SK-N-SH (cell line): ENCODE results near the gene EBF3. TPM values are rescaled to one million over a fixed set of nuclear protein-coding genes. Genes with fewer than 3 reads are reported as not detected.

Experiments
- CTCF ChIA-PET: fragments of 300-600, 350-600 bp; formaldehyde crosslinking; extraction: SDS; loops from one replicate; lab custom pipeline; 2021; lab: Yijun Ruan, JAX
- POLR2A ChIA-PET: fragments of 350-600 bp; sonication (Branson Sonifier 250); formaldehyde crosslinking; extraction: SDS; loops from one replicate; lab custom pipeline; 2020; ENCODE audit warnings: antibody characterized with exemption, inconsistent platforms; lab: Yijun Ruan, JAX
- DNase-seq: peaks from one replicate; pipeline ENCODE4 v3.0.0; 2012
- H2AFZ ChIP-seq: fragments of 200-600 bp; sonication (generic); 2 replicates; pipeline ENCODE4 v1.8.1; 2016; ENCODE audit warnings: antibody characterized with exemption, mild to moderate bottlenecking, low read depth
- H3F3A ChIP-seq: fragments of 200-600 bp; sonication (generic); replicated peaks from 2 replicates; pipeline ENCODE3; 2016; ENCODE audit warnings: antibody characterized with exemption, mild to moderate bottlenecking; ENCODE audit not compliant: insufficient read depth
- H3K27ac ChIP-seq, 2 experiments: fragments of 200-500 bp in 1 of 2; fragments of 200-600 bp in 1 of 2; sonication (Bioruptor generic) in 1 of 2; sonication (generic), shearing (Covaris generic) in 1 of 2; 2 replicates each; pipeline versions ENCODE4 v1.5.1 to v1.6.1; 2014 to 2016; ENCODE audit warnings: low read depth in 2 of 2, inconsistent platforms in 1 of 2, low read length in 1 of 2, mild to moderate bottlenecking in 1 of 2, mixed read lengths in 1 of 2
- H3K27me3 ChIP-seq: fragments of 200-600 bp; sonication (generic), shearing (Covaris generic); 2 replicates; pipeline ENCODE4 v1.6.1; 2016; ENCODE audit warnings: mixed run types; ENCODE audit not compliant: insufficient read depth
- H3K36me3 ChIP-seq, 2 experiments: fragments of 200-500 bp in 1 of 2; fragments of 200-600 bp in 1 of 2; sonication (Bioruptor generic) in 1 of 2; sonication (generic) in 1 of 2; replicated peaks in 1 of 2; 2 replicates each; pipeline versions ENCODE3 to v1.5.1; 2014 to 2016; ENCODE audit warnings: low read length in 1 of 2, mild to moderate bottlenecking in 1 of 2; ENCODE audit not compliant: insufficient read depth in 2 of 2, control insufficient read depth in 1 of 2
- H3K4me1 ChIP-seq, 2 experiments: fragments of 200-500 bp in 1 of 2; fragments of 200-600 bp in 1 of 2; sonication (Bioruptor generic) in 1 of 2; sonication (generic), shearing (Covaris generic) in 1 of 2; 2 replicates each; pipeline versions ENCODE4 v1.5.1 to v1.6.1; 2014 to 2016; ENCODE audit warnings: low read depth in 1 of 2, low read length in 1 of 2, mixed run types in 1 of 2; ENCODE audit not compliant: insufficient read depth in 2 of 2, control insufficient read depth in 1 of 2
- H3K4me2 ChIP-seq: fragments of 200-600 bp; sonication (generic), shearing (Covaris generic); 2 replicates; pipeline ENCODE4 v1.6.1; 2017; ENCODE audit warnings: mixed run types
- H3K4me3 ChIP-seq, 2 experiments: fragments of 200-500 bp in 1 of 2; fragments of 200-600 bp in 1 of 2; sonication (Bioruptor generic) in 1 of 2; sonication (generic), shearing (Covaris generic) in 1 of 2; 2 replicates each; pipeline versions ENCODE4 v1.5.1 to v1.8.1; 2014 to 2016; ENCODE audit warnings: low read depth in 2 of 2, inconsistent platforms in 1 of 2, low read length in 1 of 2, mild to moderate bottlenecking in 1 of 2, mixed read lengths in 1 of 2, moderate library complexity in 1 of 2
- H3K79me2 ChIP-seq: fragments of 200-600 bp; sonication (generic); 2 replicates; pipeline ENCODE4 v1.8.1; 2017; ENCODE audit warnings: mild to moderate bottlenecking; ENCODE audit not compliant: insufficient read depth
- H3K9ac ChIP-seq: fragments of 200-600 bp; sonication (generic); 2 replicates; pipeline ENCODE4 v1.6.1; 2017; ENCODE audit warnings: mixed run types
- H3K9me2 ChIP-seq: fragments of 200-600 bp; sonication (generic); 2 replicates; pipeline ENCODE4 v1.6.1; 2017; ENCODE audit warnings: mixed run types
- H3K9me3 ChIP-seq: fragments of 200-600 bp; sonication (generic); 2 replicates; pipeline ENCODE4 v1.6.1; 2017; ENCODE audit warnings: mixed run types, mild to moderate bottlenecking, moderate library complexity
- H4K20me1 ChIP-seq: fragments of 200-600 bp; sonication (generic); 2 replicates; pipeline ENCODE4 v1.6.1; 2017; ENCODE audit warnings: mild to moderate bottlenecking, mixed run types; ENCODE audit not compliant: insufficient read depth
- GABPA ChIP-seq: IDR thresholded peaks from 2 replicates; pipeline ENCODE4 v1.4.0; 2012; ENCODE audit warnings: low read depth, mild to moderate bottlenecking
- JUND ChIP-seq: IDR thresholded peaks from 2 replicates; pipeline ENCODE4 v1.4.0; 2012
- MEF2A ChIP-seq: IDR thresholded peaks from 2 replicates; pipeline ENCODE4 v1.4.0; 2012; ENCODE audit warnings: low read depth, borderline replicate concordance
- MXI1 ChIP-seq: IDR thresholded peaks from 2 replicates; pipeline ENCODE4 v1.6.1; 2012; ENCODE audit warnings: mild to moderate bottlenecking, low read depth, low read length, improper control_type of control experiment
- NRF1 ChIP-seq: IDR thresholded peaks from 2 replicates; pipeline ENCODE4 v1.6.1; 2012; ENCODE audit warnings: low read depth, mild to moderate bottlenecking, low read length
- POLR2AphosphoS5 ChIP-seq: IDR thresholded peaks from 2 replicates; pipeline ENCODE4 v1.6.1; 2012; ENCODE audit warnings: low read depth, low read length
- RFX5 ChIP-seq: IDR thresholded peaks from 2 replicates; pipeline ENCODE4 v1.6.1; 2012; ENCODE audit warnings: mild to moderate bottlenecking, improper control_type of control experiment, low read length
- SIN3A ChIP-seq: IDR thresholded peaks from 2 replicates; pipeline ENCODE4 v1.6.1; 2012; ENCODE audit warnings: low read depth, mild to moderate bottlenecking, low read length, moderate library complexity, borderline replicate concordance
- TAF1 ChIP-seq: IDR thresholded peaks from 2 replicates; pipeline ENCODE4 v1.6.1; 2012; ENCODE audit warnings: low read depth, mild to moderate bottlenecking, low read length, moderate library complexity, borderline replicate concordance
- TCF12 ChIP-seq: IDR thresholded peaks from 2 replicates; pipeline ENCODE4 v1.4.0; 2012
- TEAD4 ChIP-seq: IDR thresholded peaks from 2 replicates; pipeline ENCODE4 v1.4.0; 2012; ENCODE audit warnings: mild to moderate bottlenecking, borderline replicate concordance; ENCODE audit not compliant: insufficient read depth
- YY1 ChIP-seq: IDR thresholded peaks from 2 replicates; pipeline ENCODE4 v1.4.0; 2012; ENCODE audit warnings: low read depth, mild to moderate bottlenecking
- WGBS: methylation state at CpG from one replicate; pipeline ENCODE4 v1.1.6; 2017; ENCODE audit warnings: low lambda C conversion rate; 5-methylcytosine and 5-hydroxymethylcytosine counted together
- polyA plus RNA-seq, 3 experiments: library from polyadenylated mRNA; depleted of rRNA; stranded (reverse); fragments of >200 nt; gene quantifications; 2 replicates each; pipeline ENCODE4 v1.2.3, GENCODE V29; 2012
- TF ChIP-seq, protein P1 (sequence below): IDR thresholded peaks from 2 replicates; pipeline ENCODE4; 2012
- TF ChIP-seq, protein P2 (sequence below): fragments of 150-350 bp; IDR thresholded peaks from 2 replicates; pipeline ENCODE4 v1.6.1; 2017; ENCODE audit warnings: antibody characterized with exemption, low read length, low read depth, borderline replicate concordance
- TF ChIP-seq, protein P3 (sequence below): IDR thresholded peaks from 2 replicates; pipeline ENCODE4 v1.4.0; 2012; ENCODE audit warnings: low read depth
- TF ChIP-seq, protein P4 (sequence below): fragments of 200-600 bp; sonication (generic); IDR thresholded peaks from 2 replicates; pipeline ENCODE4 v1.6.1; 2017; ENCODE audit warnings: antibody characterized with exemption, mild to moderate bottlenecking, moderate library complexity

EBF3 gene
- polyA plus RNA-seq, 1 of the 3 experiments (the other 2 are of a cell fraction) = not detected

DNA sequence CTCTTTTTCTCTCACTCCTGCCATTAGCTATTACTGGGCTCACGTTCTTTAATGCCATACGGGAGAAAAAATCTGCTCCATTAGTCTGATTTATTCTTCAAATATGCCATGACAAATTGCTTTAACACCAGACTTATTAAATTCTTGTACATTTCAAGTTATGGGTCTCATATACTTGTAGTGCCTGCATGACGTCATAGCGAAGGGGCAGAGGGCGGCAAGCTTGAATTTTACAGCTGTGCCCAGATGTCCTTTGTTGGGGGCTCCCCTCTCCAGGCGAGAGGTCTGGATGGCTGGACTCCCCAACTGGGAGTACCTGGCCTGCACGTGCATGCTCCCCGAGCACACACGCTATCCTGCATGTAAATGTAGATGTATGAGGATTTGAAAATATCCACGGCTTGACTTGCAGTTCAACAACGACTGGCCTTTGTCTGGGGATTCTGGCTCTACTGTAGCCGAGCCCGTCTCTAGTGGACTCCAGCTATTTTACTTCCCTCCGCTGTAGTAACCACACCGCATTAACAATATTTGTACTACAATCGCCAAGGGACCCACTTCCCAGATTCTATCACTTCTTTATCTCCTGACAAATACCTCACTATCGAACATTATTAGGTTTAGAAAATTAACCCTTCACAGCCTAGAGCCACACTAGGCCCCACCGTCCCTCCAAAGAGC, 79.5 kb downstream of the EBF3 start:
- no peaks in the 10 kb centered on the region for H4K20me1 ChIP-seq
- ChIA-PET POLR2A (no interaction called here), CTCF (interaction anchor here (0.8 to 1.5 kb wide), 2 partner anchors 84 to 850 kb away, joined by 3 to 4 read pairs; no protein-coding TSS in a partner anchor)
- TF ChIP-seq JUND (no peak), TAF1 (no peak), POLR2AphosphoS5 (no peak), MEF2A (no peak), TCF12 (no peak)
- TF ChIP-seq, protein P1, sequence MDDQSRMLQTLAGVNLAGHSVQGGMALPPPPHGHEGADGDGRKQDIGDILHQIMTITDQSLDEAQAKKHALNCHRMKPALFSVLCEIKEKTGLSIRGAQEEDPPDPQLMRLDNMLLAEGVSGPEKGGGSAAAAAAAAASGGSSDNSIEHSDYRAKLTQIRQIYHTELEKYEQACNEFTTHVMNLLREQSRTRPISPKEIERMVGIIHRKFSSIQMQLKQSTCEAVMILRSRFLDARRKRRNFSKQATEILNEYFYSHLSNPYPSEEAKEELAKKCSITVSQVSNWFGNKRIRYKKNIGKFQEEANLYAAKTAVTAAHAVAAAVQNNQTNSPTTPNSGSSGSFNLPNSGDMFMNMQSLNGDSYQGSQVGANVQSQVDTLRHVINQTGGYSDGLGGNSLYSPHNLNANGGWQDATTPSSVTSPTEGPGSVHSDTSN = no peak
- TF ChIP-seq, protein P2, sequence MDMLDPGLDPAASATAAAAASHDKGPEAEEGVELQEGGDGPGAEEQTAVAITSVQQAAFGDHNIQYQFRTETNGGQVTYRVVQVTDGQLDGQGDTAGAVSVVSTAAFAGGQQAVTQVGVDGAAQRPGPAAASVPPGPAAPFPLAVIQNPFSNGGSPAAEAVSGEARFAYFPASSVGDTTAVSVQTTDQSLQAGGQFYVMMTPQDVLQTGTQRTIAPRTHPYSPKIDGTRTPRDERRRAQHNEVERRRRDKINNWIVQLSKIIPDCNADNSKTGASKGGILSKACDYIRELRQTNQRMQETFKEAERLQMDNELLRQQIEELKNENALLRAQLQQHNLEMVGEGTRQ = no peak
- no peaks in the 10 kb centered on the region for H3F3A ChIP-seq
- H2AFZ ChIP-seq = no peak overlapping the region
- no peaks in the 10 kb centered on the region for H3K9me3 ChIP-seq
- no peaks in the 10 kb centered on the region for H3K9me2 ChIP-seq
- H3K27ac ChIP-seq = no peak overlapping the region
- no peak for DNase-seq
- H3K9ac ChIP-seq = no peak overlapping the region
- no peak overlapping the region for H3K4me3 ChIP-seq
- no peaks in the 10 kb centered on the region; a peak in 1 of 4 replicates for H3K4me1 ChIP-seq
- no peaks in the 10 kb centered on the region for H3K79me2 ChIP-seq
- 53% methylated on average over 18 of the region's 18 CpGs for WGBS
- H3K36me3 ChIP-seq = no peaks in the 10 kb centered on the region
- H3K27me3 ChIP-seq = no peaks in the 10 kb centered on the region
- H3K4me2 ChIP-seq = no peak overlapping the region

DNA sequence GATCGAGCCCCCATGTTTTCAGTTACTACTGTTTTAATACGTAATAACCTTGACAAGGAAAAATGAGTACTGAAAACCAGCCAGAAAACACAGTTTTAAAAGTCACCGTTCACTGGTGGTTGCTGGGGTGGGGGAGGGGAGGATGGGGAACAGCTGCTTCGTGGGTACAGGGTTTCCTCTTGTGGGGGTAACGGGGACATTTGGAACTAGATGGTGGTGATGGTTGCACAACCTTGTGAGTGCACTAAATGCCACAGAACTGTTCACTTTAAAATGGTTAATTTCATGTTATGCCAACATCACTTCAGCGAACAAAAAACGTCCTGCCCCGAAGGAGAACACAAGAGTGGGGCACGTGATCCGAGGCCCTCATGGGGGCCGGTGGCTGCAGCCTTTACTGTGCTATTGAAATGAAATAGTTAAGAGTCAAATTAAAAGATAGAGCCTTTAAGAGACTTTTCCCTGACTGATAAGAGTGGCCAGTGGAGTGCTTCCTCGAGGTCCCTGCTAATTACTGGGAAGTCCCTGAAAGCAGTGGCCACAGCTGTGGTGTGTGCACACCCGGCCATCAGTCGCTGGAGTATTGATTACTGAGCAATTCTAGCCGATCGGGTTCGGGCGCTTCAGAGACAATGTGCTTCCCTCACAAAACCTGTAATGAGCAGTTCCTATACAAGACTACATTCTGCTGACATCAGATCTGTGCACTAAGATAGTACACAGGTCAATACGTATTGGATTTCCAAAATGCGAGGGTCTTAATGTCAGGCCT, 80.3 kb downstream of the EBF3 start:
- H3K4me3 ChIP-seq = no peak overlapping the region
- H3K27me3 ChIP-seq = no peaks in the 10 kb centered on the region
- no peaks in the 10 kb centered on the region for H3K4me1 ChIP-seq
- POLR2A ChIA-PET = no interaction called here
- TF ChIP-seq, protein P3, sequence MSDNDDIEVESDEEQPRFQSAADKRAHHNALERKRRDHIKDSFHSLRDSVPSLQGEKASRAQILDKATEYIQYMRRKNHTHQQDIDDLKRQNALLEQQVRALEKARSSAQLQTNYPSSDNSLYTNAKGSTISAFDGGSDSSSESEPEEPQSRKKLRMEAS = no peak
- TF ChIP-seq GABPA = no peak
- no peak for TF ChIP-seq YY1
- TF ChIP-seq, protein P1 = no peak
- TF ChIP-seq, protein P4, sequence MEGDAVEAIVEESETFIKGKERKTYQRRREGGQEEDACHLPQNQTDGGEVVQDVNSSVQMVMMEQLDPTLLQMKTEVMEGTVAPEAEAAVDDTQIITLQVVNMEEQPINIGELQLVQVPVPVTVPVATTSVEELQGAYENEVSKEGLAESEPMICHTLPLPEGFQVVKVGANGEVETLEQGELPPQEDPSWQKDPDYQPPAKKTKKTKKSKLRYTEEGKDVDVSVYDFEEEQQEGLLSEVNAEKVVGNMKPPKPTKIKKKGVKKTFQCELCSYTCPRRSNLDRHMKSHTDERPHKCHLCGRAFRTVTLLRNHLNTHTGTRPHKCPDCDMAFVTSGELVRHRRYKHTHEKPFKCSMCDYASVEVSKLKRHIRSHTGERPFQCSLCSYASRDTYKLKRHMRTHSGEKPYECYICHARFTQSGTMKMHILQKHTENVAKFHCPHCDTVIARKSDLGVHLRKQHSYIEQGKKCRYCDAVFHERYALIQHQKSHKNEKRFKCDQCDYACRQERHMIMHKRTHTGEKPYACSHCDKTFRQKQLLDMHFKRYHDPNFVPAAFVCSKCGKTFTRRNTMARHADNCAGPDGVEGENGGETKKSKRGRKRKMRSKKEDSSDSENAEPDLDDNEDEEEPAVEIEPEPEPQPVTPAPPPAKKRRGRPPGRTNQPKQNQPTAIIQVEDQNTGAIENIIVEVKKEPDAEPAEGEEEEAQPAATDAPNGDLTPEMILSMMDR = no peak
- no peak for TF ChIP-seq TEAD4
- TF ChIP-seq MXI1 = no peak
- TF ChIP-seq NRF1 = no peak
- TF ChIP-seq JUND = no peak
- TF ChIP-seq RFX5 = no peak
- TF ChIP-seq POLR2AphosphoS5 = no peak
- TF ChIP-seq SIN3A = no peak
- H3F3A ChIP-seq = no peaks in the 10 kb centered on the region
- no peaks in the 10 kb centered on the region for H3K79me2 ChIP-seq
- H4K20me1 ChIP-seq = no peaks in the 10 kb centered on the region
- WGBS = 51% methylated on average over 20 of the region's 20 CpGs
- no peak for DNase-seq
- H3K4me2 ChIP-seq = no peak overlapping the region
- H3K9me2 ChIP-seq = no peaks in the 10 kb centered on the region
- no peaks in the 10 kb centered on the region for H3K36me3 ChIP-seq
- H3K9ac ChIP-seq = no peak overlapping the region
- no peak overlapping the region for H2AFZ ChIP-seq
- no peak overlapping the region for H3K27ac ChIP-seq
- CTCF ChIA-PET = interaction anchor here (0.8 to 5.4 kb wide), 6 partner anchors 7 to 852 kb away, joined by 3 to 38 read pairs (median 3); no protein-coding TSS in a partner anchor
- H3K9me3 ChIP-seq = no peaks in the 10 kb centered on the region
